K562 (cell line): ENCODE data around the gene DMAC2. TPM values are rescaled to one million over a fixed set of nuclear protein-coding genes. Genes with fewer than 3 reads are reported as not detected.

Experiments
- DIDO1 ChIP-seq: fragments of 450-650 bp; IDR thresholded peaks from 2 replicates; pipeline ENCODE4 v1.6.1; 2016; ENCODE audit warnings: low read depth, missing biosample characterization, missing genetic modification characterization
- EP400 ChIP-seq: fragments of 450-650 bp; IDR thresholded peaks from 2 replicates; pipeline ENCODE4 v1.6.1; 2017; ENCODE audit warnings: antibody characterized with exemption, mild to moderate bottlenecking, moderate library complexity
- GABPB2 ChIP-seq: fragments of 250-450 bp; sonication (Bioruptor Pico); conservative IDR thresholded peaks from 2 replicates; pipeline ENCODE4 v1.5.1; 2021; ENCODE audit warnings: mild to moderate bottlenecking
- HLTF ChIP-seq: fragments of 450-650 bp; IDR thresholded peaks from 2 replicates; pipeline ENCODE4 v1.6.1; 2016
- LCOR ChIP-seq: sonication (generic); formaldehyde crosslinking; IDR thresholded peaks from 2 replicates; pipeline ENCODE4 v1.8.0; 2022; ENCODE audit warnings: mild to moderate bottlenecking, missing genetic modification reagents
- MYBL2 ChIP-seq, 2 experiments: fragments of 450-650 bp in 1 of 2; sonication (generic) in 1 of 2; formaldehyde crosslinking in 1 of 2; IDR thresholded peaks; 2 replicates each; pipeline versions ENCODE4 v1.6.1 to v1.8.1; 2017 to 2022; ENCODE audit warnings: borderline replicate concordance in 1 of 2, inconsistent platforms in 1 of 2, low read depth in 1 of 2, mild to moderate bottlenecking in 1 of 2, missing genetic modification reagents in 1 of 2, moderate library complexity in 1 of 2
- NCOA2 ChIP-seq, 2 experiments: fragments of 450-650 bp; IDR thresholded peaks; 2 replicates each; pipeline ENCODE4 v1.6.1; 2018; ENCODE audit warnings: mild to moderate bottlenecking in 2 of 2, moderate library complexity in 1 of 2; ENCODE audit not compliant: partially characterized antibody in 2 of 2
- POLR3A ChIP-seq: IDR thresholded peaks from 2 replicates; pipeline ENCODE4 v1.6.1; 2011; ENCODE audit warnings: borderline replicate concordance, mild to moderate bottlenecking, moderate library complexity; ENCODE audit not compliant: insufficient read length, insufficient read depth; ENCODE audit errors: extremely low read depth
- RBM34 ChIP-seq: fragments of 200-400 bp; formaldehyde crosslinking; IDR thresholded peaks from 2 replicates; pipeline ENCODE4 v1.6.1; 2018; ENCODE audit warnings: low read length, borderline replicate concordance; ENCODE audit not compliant: insufficient read depth
- TAF15 ChIP-seq: fragments of 200-400 bp; formaldehyde crosslinking; IDR thresholded peaks from 2 replicates; pipeline ENCODE4 v1.6.1; 2017; ENCODE audit warnings: mild to moderate bottlenecking, low read depth, low read length, moderate library complexity
- ZNF217 ChIP-seq: sonication (generic); formaldehyde crosslinking; IDR thresholded peaks from 2 replicates; pipeline ENCODE4 v1.8.0; 2022; ENCODE audit warnings: mild to moderate bottlenecking, missing genetic modification reagents
- ZNF445 ChIP-seq: fragments of 250-450 bp; sonication (Bioruptor Pico); IDR thresholded peaks from 2 replicates; pipeline ENCODE4 v1.4.0; 2020; ENCODE audit warnings: low read depth, mild to moderate bottlenecking, moderate library complexity
- ZNF449 ChIP-seq: fragments of 250-450 bp; sonication (Bioruptor Pico); IDR thresholded peaks from 2 replicates; pipeline ENCODE4 v1.8.0; 2022; ENCODE audit warnings: moderate library complexity, mild to moderate bottlenecking, inconsistent platforms
- ZNF740 ChIP-seq, 3 experiments: fragments of 200-800 bp in 1 of 3; sonication (Bioruptor generic) in 1 of 3; sonication (generic) in 1 of 3; formaldehyde crosslinking in 1 of 3; IDR thresholded peaks; 2 replicates each; pipeline versions ENCODE4 v1.6.1 to v1.8.0; 2016 to 2022; ENCODE audit warnings: mild to moderate bottlenecking in 2 of 3, missing compliant biosample characterization in 2 of 3, missing genetic modification characterization in 2 of 3, missing genetic modification reagents in 1 of 3
- polyA plus RNA-seq, 8 experiments: library from polyadenylated mRNA; depleted of rRNA in 4 of 8; stranded (reverse) in 5 of 8; unstranded in 3 of 8; fragments of >200 nt; fragmentation: Nextera tagmentation in 2 of 8; fragmentation: Illumina TruSeq in 1 of 8; extraction: Ambion mirVana in 2 of 8; extraction: Trizol in 1 of 8; gene quantifications; 2 replicates each; pipeline versions ENCODE4 v1.2.1 to v1.2.3, GENCODE V29; 2011 to 2014; ENCODE audit warnings: inconsistent platforms in 1 of 8, missing spikeins in 1 of 8
- total RNA-seq, 7 experiments: library from RNA; depleted of rRNA in 6 of 7; stranded (reverse); fragments of >200 nt in 6 of 7; fragmentation: Illumina TruSeq in 2 of 7; extraction: Trizol in 2 of 7; gene quantifications; 2 replicates each; pipeline versions ENCODE4 v1.2.1 to v1.2.3, GENCODE V29; 2011 to 2021; ENCODE audit warnings: low replicate concordance in 1 of 7
- TF ChIP-seq, protein P1 (sequence below): IDR thresholded peaks from 3 replicates; pipeline ENCODE4 v1.6.1; 2011; ENCODE audit warnings: borderline replicate concordance, mild to moderate bottlenecking, moderate library complexity; ENCODE audit not compliant: insufficient read length; ENCODE audit errors: extremely low read depth
- TF ChIP-seq, protein P2 (sequence below): conservative IDR thresholded peaks from 2 replicates; pipeline ENCODE4 v1.6.1; 2011; ENCODE audit warnings: low read depth, mild to moderate bottlenecking, low read length; ENCODE audit not compliant: control insufficient read depth
- TF ChIP-seq, protein P3 (sequence below): fragments of 250-450 bp; sonication (Bioruptor Pico); IDR thresholded peaks from 2 replicates; pipeline ENCODE4 v1.6.1; 2021; ENCODE audit warnings: mild to moderate bottlenecking

The DMAC2 gene
- total and polyA plus RNA-seq, 9 of the 15 experiments (the other 6 are each of a cell fraction or from before 2014, with no cell fraction given) = 12.9 to 61.2 (median 43.1) TPM

- TF ChIP-seq, protein P1, sequence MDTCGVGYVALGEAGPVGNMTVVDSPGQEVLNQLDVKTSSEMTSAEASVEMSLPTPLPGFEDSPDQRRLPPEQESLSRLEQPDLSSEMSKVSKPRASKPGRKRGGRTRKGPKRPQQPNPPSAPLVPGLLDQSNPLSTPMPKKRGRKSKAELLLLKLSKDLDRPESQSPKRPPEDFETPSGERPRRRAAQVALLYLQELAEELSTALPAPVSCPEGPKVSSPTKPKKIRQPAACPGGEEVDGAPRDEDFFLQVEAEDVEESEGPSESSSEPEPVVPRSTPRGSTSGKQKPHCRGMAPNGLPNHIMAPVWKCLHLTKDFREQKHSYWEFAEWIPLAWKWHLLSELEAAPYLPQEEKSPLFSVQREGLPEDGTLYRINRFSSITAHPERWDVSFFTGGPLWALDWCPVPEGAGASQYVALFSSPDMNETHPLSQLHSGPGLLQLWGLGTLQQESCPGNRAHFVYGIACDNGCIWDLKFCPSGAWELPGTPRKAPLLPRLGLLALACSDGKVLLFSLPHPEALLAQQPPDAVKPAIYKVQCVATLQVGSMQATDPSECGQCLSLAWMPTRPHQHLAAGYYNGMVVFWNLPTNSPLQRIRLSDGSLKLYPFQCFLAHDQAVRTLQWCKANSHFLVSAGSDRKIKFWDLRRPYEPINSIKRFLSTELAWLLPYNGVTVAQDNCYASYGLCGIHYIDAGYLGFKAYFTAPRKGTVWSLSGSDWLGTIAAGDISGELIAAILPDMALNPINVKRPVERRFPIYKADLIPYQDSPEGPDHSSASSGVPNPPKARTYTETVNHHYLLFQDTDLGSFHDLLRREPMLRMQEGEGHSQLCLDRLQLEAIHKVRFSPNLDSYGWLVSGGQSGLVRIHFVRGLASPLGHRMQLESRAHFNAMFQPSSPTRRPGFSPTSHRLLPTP = no peak
- TF ChIP-seq ZNF449 (CRISPR knock-in tag) (no peak), GABPB2 (CRISPR knock-in tag) (no peak), ZNF445 (CRISPR knock-in tag) (no peak), POLR3A (no peak), EP400 (peak; percentile 95), TAF15 (no peak), ZNF217 (CRISPR knock-in tag) (no peak), NCOA2 (IDR thresholded peaks at IDR 0.05; ENCODE audit: partially characterized antibody in 2 of 2) (peak in 1 of 2 experiments; percentile 98), MYBL2 (IDR thresholded peaks at IDR 0.05; ENCODE audit: low read depth) (no peak), MYBL2 (CRISPR knock-in tag; IDR thresholded peaks at IDR 0.05; ENCODE audit: borderline replicate concordance) (no peak), ZNF740 (CRISPR knock-in tag; IDR thresholded peaks at IDR 0.05) (no peak), ZNF740 (tag; IDR thresholded peaks at IDR 0.05) (no peak), DIDO1 (peak; percentile 84; the same call in 1 of the 2 replicates), RBM34 (no peak), HLTF (no peak), LCOR (CRISPR knock-in tag) (no peak)
- TF ChIP-seq, protein P2, sequence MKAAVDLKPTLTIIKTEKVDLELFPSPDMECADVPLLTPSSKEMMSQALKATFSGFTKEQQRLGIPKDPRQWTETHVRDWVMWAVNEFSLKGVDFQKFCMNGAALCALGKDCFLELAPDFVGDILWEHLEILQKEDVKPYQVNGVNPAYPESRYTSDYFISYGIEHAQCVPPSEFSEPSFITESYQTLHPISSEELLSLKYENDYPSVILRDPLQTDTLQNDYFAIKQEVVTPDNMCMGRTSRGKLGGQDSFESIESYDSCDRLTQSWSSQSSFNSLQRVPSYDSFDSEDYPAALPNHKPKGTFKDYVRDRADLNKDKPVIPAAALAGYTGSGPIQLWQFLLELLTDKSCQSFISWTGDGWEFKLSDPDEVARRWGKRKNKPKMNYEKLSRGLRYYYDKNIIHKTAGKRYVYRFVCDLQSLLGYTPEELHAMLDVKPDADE = peak; percentile 87
- TF ChIP-seq, protein P3, sequence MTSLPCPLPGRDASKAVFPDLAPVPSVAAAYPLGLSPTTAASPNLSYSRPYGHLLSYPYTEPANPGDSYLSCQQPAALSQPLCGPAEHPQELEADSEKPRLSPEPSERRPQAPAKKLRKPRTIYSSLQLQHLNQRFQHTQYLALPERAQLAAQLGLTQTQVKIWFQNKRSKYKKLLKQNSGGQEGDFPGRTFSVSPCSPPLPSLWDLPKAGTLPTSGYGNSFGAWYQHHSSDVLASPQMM = no peak
Observed at GRCh38 chr19:41397086-41398049, 42.3 kb downstream of the DMAC2 start, which contains the start of the genes BCKDHA and EXOSC5 (continued).
